Activated gamma-delta T cell treated with anti-CD3 and anti-CD28 coated beads, Interleukin-2, amount 50 U/mL, for 16 hours (primary cell): Measurements from ENCODE around the gene DPYD.

Experiments
- DNase-seq: peaks from one replicate; pipeline ENCODE4 v3.0.0-alpha.2; 2020; ENCODE audit warnings: low read depth

Gene DPYD

GRCh38 chr1:97143236-97143882 lies 777.5 kb downstream of the DPYD start:
- no peak for DNase-seq

- DNase-seq = no peak
These were observed 780.2 kb downstream of the DPYD start for GRCh38 chr1:97140611-97141010.

GRCh38 chr1:97139512-97139911 lies 781.3 kb downstream of the DPYD start:
- DNase-seq = no peak

GRCh38 chr1:97138515-97139032 lies 782.3 kb downstream of the DPYD start:
- DNase-seq = no peak

- no peak for DNase-seq
These were observed 782.8 kb downstream of the DPYD start for GRCh38 chr1:97137862-97138514.

GRCh38 chr1:97136996-97137395 lies 783.8 kb downstream of the DPYD start:
- DNase-seq = no peak

- no peak for DNase-seq
These were observed 784.9 kb downstream of the DPYD start for GRCh38 chr1:97135972-97136371.

GRCh38 chr1:97128426-97128825 lies 792.4 kb downstream of the DPYD start:
- no peak for DNase-seq

GRCh38 chr1:97123717-97124431 lies 797.0 kb downstream of the DPYD start:
- DNase-seq = no peak

- DNase-seq = no peak
These were observed 800.0 kb downstream of the DPYD start for GRCh38 chr1:97120806-97121205.

GRCh38 chr1:97119260-97120158 lies 801.3 kb downstream of the DPYD start:
- DNase-seq = no peak

GRCh38 chr1:97114842-97115241 lies 806.0 kb downstream of the DPYD start:
- DNase-seq = no peak

- DNase-seq = no peak
These were observed 808.4 kb downstream of the DPYD start for GRCh38 chr1:97112442-97112841.

GRCh38 chr1:97108179-97108578 lies 812.7 kb downstream of the DPYD start:
- no peak for DNase-seq

- no peak for DNase-seq
These were observed 815.3 kb downstream of the DPYD start for GRCh38 chr1:97105531-97105930.

- DNase-seq = no peak
These were observed 819.3 kb downstream of the DPYD start for GRCh38 chr1:97101509-97101908.

- DNase-seq = no peak
These were observed 823.4 kb downstream of the DPYD start for GRCh38 chr1:97097404-97097925.

GRCh38 chr1:97095764-97096163 lies 825.1 kb downstream of the DPYD start:
- DNase-seq = no peak

- DNase-seq = no peak
These were observed 826.4 kb downstream of the DPYD start for GRCh38 chr1:97094247-97094972.

- DNase-seq = no peak
These were observed 827.1 kb downstream of the DPYD start for GRCh38 chr1:97093741-97094140.

- no peak for DNase-seq
These were observed 828.0 kb downstream of the DPYD start for GRCh38 chr1:97092824-97093223.
